WTC11 (cell line): ENCODE measurements around the gene RYR2. TPM values are rescaled to one million over a fixed set of nuclear protein-coding genes. Genes with fewer than 3 reads are reported as not detected.

Experiments
- ATAC-seq: fragments of 200-7000 bp; cut with Tn5 transposase; 2 replicates; pipeline ENCODE4 v1.10.0; 2021; ENCODE audit warnings: mild to moderate bottlenecking, moderate library complexity
- CTCF ChIA-PET: fragments of 300-600 bp; sonication (Branson Sonifier 250); formaldehyde crosslinking; loops from one replicate; lab custom pipeline; 2021; ENCODE audit warnings: antibody characterized with exemption; lab: Charles Lee
- POLR2A ChIA-PET: fragments of 350-600 bp; sonication (Branson Sonifier 250); formaldehyde crosslinking; loops from one replicate; lab custom pipeline; 2021; ENCODE audit warnings: antibody characterized with exemption; lab: Charles Lee
- DNase-seq: peaks from one replicate; pipeline ENCODE4 v3.0.0; 2021; ENCODE audit warnings: low spot score
- H3K27ac Mint-ChIP-seq: 2 replicates; pipeline ENCODE4 v1.8.0; 2021; ENCODE audit warnings: mixed read lengths
- H3K27me3 Mint-ChIP-seq: 2 replicates; pipeline ENCODE4 v1.8.0; 2021; ENCODE audit warnings: low read depth, mild to moderate bottlenecking, moderate library complexity, mixed read lengths
- H3K36me3 Mint-ChIP-seq: 2 replicates; pipeline ENCODE4 v1.8.0; 2021; ENCODE audit warnings: mixed read lengths
- H3K4me1 Mint-ChIP-seq: 2 replicates; pipeline ENCODE4 v1.8.0; 2022; ENCODE audit warnings: mixed read lengths
- H3K4me3 Mint-ChIP-seq: 2 replicates; pipeline ENCODE4 v1.8.0; 2021; ENCODE audit warnings: mild to moderate bottlenecking, moderate library complexity, mixed read lengths
- H3K9me3 Mint-ChIP-seq: 2 replicates; pipeline ENCODE4 v1.8.0; 2021; ENCODE audit warnings: mixed read lengths
- ARID4B ChIP-seq: sonication (generic); formaldehyde crosslinking; IDR thresholded peaks from 2 replicates; pipeline ENCODE4 v1.8.0; 2023; ENCODE audit warnings: missing genetic modification reagents, mild to moderate bottlenecking, borderline replicate concordance
- ATF2 ChIP-seq: sonication (generic); formaldehyde crosslinking; IDR thresholded peaks from 2 replicates; pipeline ENCODE4 v1.8.1; 2022; ENCODE audit warnings: low read depth, missing genetic modification reagents, borderline replicate concordance
- ATF3 ChIP-seq: sonication (generic); formaldehyde crosslinking; conservative IDR thresholded peaks from 2 replicates; pipeline ENCODE4 v1.8.1; 2022; ENCODE audit warnings: mild to moderate bottlenecking, missing genetic modification reagents
- ATF6 ChIP-seq: sonication (generic); formaldehyde crosslinking; IDR thresholded peaks from 2 replicates; pipeline ENCODE4 v1.8.1; 2023; ENCODE audit warnings: mild to moderate bottlenecking, missing genetic modification reagents
- EMX1 ChIP-seq: fragments of 250-450 bp; sonication (Bioruptor Pico); IDR thresholded peaks from 2 replicates; pipeline ENCODE4 v1.8.0; 2021; ENCODE audit warnings: mild to moderate bottlenecking
- GABPB1 ChIP-seq: sonication (generic); formaldehyde crosslinking; IDR thresholded peaks from 2 replicates; pipeline ENCODE4 v1.8.1; 2023; ENCODE audit warnings: mild to moderate bottlenecking, missing genetic modification reagents
- IRF1 ChIP-seq: sonication (generic); formaldehyde crosslinking; IDR thresholded peaks from 2 replicates; pipeline ENCODE4 v1.8.0; 2023; ENCODE audit warnings: missing genetic modification reagents
- KAT7 ChIP-seq: sonication (generic); formaldehyde crosslinking; IDR thresholded peaks from 2 replicates; pipeline ENCODE4 v1.8.1; 2023; ENCODE audit warnings: missing genetic modification reagents, mild to moderate bottlenecking, borderline replicate concordance
- NFYB ChIP-seq: sonication (generic); formaldehyde crosslinking; conservative IDR thresholded peaks from 2 replicates; pipeline ENCODE4 v1.8.0; 2022; ENCODE audit warnings: low read depth, missing genetic modification reagents
- OVOL2 ChIP-seq: fragments of 250-450 bp; sonication (Bioruptor Pico); IDR thresholded peaks from 2 replicates; pipeline ENCODE4 v1.9.0; 2021; ENCODE audit warnings: mild to moderate bottlenecking, borderline replicate concordance
- SMAD3 ChIP-seq: sonication (generic); formaldehyde crosslinking; IDR thresholded peaks from 2 replicates; pipeline ENCODE4 v1.8.0; 2022; ENCODE audit warnings: missing genetic modification reagents, mild to moderate bottlenecking, borderline replicate concordance
- SOX15 ChIP-seq: fragments of 250-450 bp; sonication (Bioruptor Pico); IDR thresholded peaks from 2 replicates; pipeline ENCODE4 v1.9.0; 2021; ENCODE audit warnings: mild to moderate bottlenecking
- TCF7 ChIP-seq: sonication (generic); formaldehyde crosslinking; IDR thresholded peaks from 2 replicates; pipeline ENCODE4 v1.8.0; 2022; ENCODE audit warnings: mild to moderate bottlenecking, low read depth, missing genetic modification reagents, moderate library complexity
- TEAD4 ChIP-seq: sonication (generic); formaldehyde crosslinking; IDR thresholded peaks from 2 replicates; pipeline ENCODE4 v1.8.0; 2022; ENCODE audit warnings: mild to moderate bottlenecking, missing genetic modification reagents
- ZBTB21 ChIP-seq: sonication (generic); formaldehyde crosslinking; IDR thresholded peaks from 2 replicates; pipeline ENCODE4 v1.8.1; 2023; ENCODE audit warnings: mild to moderate bottlenecking, missing genetic modification reagents, borderline replicate concordance
- ZNF317 ChIP-seq: sonication (generic); formaldehyde crosslinking; IDR thresholded peaks from 2 replicates; pipeline ENCODE4 v1.8.1; 2023; ENCODE audit warnings: low read depth, mild to moderate bottlenecking, moderate library complexity, missing genetic modification reagents, borderline replicate concordance
- total RNA-seq: library from RNA; stranded (reverse); gene quantifications from 3 replicates; pipeline ENCODE4 v1.2.3, GENCODE V29; 2021
- TF ChIP-seq, protein P1 (sequence below): fragments of 250-450 bp; sonication (Bioruptor Pico); IDR thresholded peaks from 2 replicates; pipeline ENCODE4 v1.8.0; 2021; ENCODE audit warnings: mild to moderate bottlenecking
- TF ChIP-seq, protein P2 (sequence below): sonication (generic); formaldehyde crosslinking; IDR thresholded peaks from 2 replicates; pipeline ENCODE4 v1.8.1; 2022; ENCODE audit warnings: mild to moderate bottlenecking, moderate library complexity, missing genetic modification reagents
- TF ChIP-seq, protein P3 (sequence below): sonication (generic); formaldehyde crosslinking; IDR thresholded peaks from 2 replicates; pipeline ENCODE4 v1.8.0; 2022; ENCODE audit warnings: missing genetic modification reagents

The RYR2 gene
- total RNA-seq, 1 experiment from 2014 or later, result 7.9 TPM

DNA sequence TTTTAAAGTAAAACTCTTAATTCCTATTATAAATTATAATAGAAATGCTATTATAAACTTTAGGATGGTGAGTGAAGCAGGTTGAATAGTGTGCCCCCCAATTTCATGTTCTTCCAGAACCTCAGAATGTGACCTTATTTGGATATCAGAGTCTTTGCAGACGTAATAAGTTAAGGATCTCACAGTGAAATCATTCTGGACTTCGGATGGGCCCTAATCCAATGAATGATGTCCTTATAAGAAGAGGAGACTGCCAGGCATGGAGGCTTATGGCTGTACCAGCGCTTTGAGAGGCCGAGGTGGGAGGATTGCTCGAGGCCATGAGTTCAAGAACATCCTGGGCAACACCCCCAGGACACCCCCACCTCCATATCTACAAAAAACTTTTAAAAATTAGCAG is 28.4 kb upstream of the RYR2 start:
- DNase-seq (no peak), ATAC-seq (no peak)
- peaks cover 65% of the 10 kb centered on the region for H3K4me1 Mint-ChIP-seq
- ChIA-PET CTCF (no interaction called here), POLR2A (no interaction called here)
- H3K9me3 Mint-ChIP-seq, result peaks cover under 1% of the 10 kb centered on the region
- H3K4me3 Mint-ChIP-seq, result no peak overlapping the region
- H3K27ac Mint-ChIP-seq, result no peak overlapping the region
- H3K36me3 Mint-ChIP-seq, result no peaks in the 10 kb centered on the region
- TF ChIP-seq IRF1 (CRISPR knock-in tag) (no peak), ATF2 (CRISPR knock-in tag) (no peak), TEAD4 (no peak), ATF6 (CRISPR knock-in tag) (no peak), EMX1 (CRISPR knock-in tag) (no peak), ZNF317 (CRISPR knock-in tag) (no peak), OVOL2 (CRISPR knock-in tag) (no peak), KAT7 (CRISPR knock-in tag) (no peak), SOX15 (CRISPR knock-in tag) (no peak), TCF7 (CRISPR knock-in tag) (no peak), ZBTB21 (CRISPR knock-in tag) (no peak)
- TF ChIP-seq, protein P1, sequence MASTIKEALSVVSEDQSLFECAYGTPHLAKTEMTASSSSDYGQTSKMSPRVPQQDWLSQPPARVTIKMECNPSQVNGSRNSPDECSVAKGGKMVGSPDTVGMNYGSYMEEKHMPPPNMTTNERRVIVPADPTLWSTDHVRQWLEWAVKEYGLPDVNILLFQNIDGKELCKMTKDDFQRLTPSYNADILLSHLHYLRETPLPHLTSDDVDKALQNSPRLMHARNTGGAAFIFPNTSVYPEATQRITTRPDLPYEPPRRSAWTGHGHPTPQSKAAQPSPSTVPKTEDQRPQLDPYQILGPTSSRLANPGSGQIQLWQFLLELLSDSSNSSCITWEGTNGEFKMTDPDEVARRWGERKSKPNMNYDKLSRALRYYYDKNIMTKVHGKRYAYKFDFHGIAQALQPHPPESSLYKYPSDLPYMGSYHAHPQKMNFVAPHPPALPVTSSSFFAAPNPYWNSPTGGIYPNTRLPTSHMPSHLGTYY, result no peak
- peaks cover 1% of the 10 kb centered on the region; the same call in 1 of the 2 replicates for H3K27me3 Mint-ChIP-seq

DNA sequence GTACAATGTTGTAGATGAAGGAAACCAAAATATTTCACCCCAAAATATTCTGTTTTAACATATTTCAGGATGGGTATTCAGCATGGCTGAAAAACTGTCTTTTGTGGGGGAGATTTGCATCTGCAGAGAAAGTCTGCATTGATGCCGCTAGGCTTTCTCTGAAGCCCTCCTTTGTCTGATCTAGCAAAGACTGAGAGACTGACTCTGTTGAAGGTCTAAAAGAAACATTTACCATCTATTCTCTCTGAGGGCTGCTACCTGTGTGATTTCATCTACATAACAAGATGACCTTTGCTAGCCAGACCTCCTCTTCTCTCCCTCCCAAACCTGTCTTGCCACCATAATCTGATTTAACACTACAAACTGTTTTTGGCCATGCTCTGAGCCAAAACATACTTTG is 25.4 kb upstream of the RYR2 start:
- ATAC-seq (peak; percentile 98), DNase-seq (no peak)
- Mint-ChIP-seq H3K9me3 (no peaks in the 10 kb centered on the region), H3K27ac (peak overlapping the region; percentile 98), H3K4me3 (peak overlapping the region; percentile 4), H3K27me3 (no peaks in the 10 kb centered on the region), H3K36me3 (no peaks in the 10 kb centered on the region), H3K4me1 (peaks cover 43% of the 10 kb centered on the region)
- ChIA-PET CTCF (interaction anchor here (0.8 kb wide), 1 partner anchor 25 kb away, joined by 3 read pairs; the partner anchor contains the start of gene RYR2), POLR2A (no interaction called here)
- TF ChIP-seq, protein P2, sequence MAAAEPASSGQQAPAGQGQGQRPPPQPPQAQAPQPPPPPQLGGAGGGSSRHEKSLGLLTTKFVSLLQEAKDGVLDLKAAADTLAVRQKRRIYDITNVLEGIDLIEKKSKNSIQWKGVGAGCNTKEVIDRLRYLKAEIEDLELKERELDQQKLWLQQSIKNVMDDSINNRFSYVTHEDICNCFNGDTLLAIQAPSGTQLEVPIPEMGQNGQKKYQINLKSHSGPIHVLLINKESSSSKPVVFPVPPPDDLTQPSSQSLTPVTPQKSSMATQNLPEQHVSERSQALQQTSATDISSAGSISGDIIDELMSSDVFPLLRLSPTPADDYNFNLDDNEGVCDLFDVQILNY (CRISPR knock-in tag), result no peak
- no peak for TF ChIP-seq OVOL2 (CRISPR knock-in tag)
- TF ChIP-seq, protein P3, sequence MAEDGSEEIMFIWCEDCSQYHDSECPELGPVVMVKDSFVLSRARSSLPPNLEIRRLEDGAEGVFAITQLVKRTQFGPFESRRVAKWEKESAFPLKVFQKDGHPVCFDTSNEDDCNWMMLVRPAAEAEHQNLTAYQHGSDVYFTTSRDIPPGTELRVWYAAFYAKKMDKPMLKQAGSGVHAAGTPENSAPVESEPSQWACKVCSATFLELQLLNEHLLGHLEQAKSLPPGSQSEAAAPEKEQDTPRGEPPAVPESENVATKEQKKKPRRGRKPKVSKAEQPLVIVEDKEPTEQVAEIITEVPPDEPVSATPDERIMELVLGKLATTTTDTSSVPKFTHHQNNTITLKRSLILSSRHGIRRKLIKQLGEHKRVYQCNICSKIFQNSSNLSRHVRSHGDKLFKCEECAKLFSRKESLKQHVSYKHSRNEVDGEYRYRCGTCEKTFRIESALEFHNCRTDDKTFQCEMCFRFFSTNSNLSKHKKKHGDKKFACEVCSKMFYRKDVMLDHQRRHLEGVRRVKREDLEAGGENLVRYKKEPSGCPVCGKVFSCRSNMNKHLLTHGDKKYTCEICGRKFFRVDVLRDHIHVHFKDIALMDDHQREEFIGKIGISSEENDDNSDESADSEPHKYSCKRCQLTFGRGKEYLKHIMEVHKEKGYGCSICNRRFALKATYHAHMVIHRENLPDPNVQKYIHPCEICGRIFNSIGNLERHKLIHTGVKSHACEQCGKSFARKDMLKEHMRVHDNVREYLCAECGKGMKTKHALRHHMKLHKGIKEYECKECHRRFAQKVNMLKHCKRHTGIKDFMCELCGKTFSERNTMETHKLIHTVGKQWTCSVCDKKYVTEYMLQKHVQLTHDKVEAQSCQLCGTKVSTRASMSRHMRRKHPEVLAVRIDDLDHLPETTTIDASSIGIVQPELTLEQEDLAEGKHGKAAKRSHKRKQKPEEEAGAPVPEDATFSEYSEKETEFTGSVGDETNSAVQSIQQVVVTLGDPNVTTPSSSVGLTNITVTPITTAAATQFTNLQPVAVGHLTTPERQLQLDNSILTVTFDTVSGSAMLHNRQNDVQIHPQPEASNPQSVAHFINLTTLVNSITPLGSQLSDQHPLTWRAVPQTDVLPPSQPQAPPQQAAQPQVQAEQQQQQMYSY (CRISPR knock-in tag), result no peak
- no peak for TF ChIP-seq ATF3 (CRISPR knock-in tag)
- no peak for TF ChIP-seq GABPB1 (CRISPR knock-in tag)
- no peak for TF ChIP-seq SMAD3 (CRISPR knock-in tag)
- no peak for TF ChIP-seq ARID4B (CRISPR knock-in tag)
- TF ChIP-seq KAT7 (CRISPR knock-in tag), result no peak
- no peak for TF ChIP-seq NFYB (CRISPR knock-in tag)
